PFSK-1 (cell line): ENCODE measurements around the gene TMED1.

Experiments used
- REST ChIP-seq, 2 experiments: IDR thresholded peaks; 2 replicates each; pipeline versions ENCODE4 v1.6.1 to v1.8.0; 2011 to 2012; ENCODE audit warnings: low read depth in 2 of 2, low read length in 2 of 2, control low read depth in 1 of 2, inconsistent platforms in 1 of 2, mild to moderate bottlenecking in 1 of 2, moderate library complexity in 1 of 2; ENCODE audit not compliant: insufficient read depth in 1 of 2
- SIN3A ChIP-seq: IDR thresholded peaks from 2 replicates; pipeline ENCODE4 v1.6.1; 2012; ENCODE audit warnings: mild to moderate bottlenecking, low read length, moderate library complexity, borderline replicate concordance; ENCODE audit not compliant: insufficient read depth
- TAF1 ChIP-seq: IDR thresholded peaks from 2 replicates; pipeline ENCODE4 v1.6.1; 2012; ENCODE audit warnings: low read length, control low read depth, borderline replicate concordance; ENCODE audit not compliant: insufficient read depth

GRCh38 chr19:10868872-10869547 is 33.0 kb upstream of the TMED1 start:
- TF ChIP-seq TAF1 (no peak), SIN3A (no peak), REST (IDR thresholded peaks at IDR 0.05; ENCODE audit: insufficient read depth in 1 of 2, low read depth in 2 of 2, low read length in 2 of 2) (no peak)
